ENCODE measurements around the gene IZUMO2. TPM values are rescaled to one million over a fixed set of nuclear protein-coding genes. Genes with fewer than 3 reads are reported as not detected.

IZUMO2 gene
- total and polyA plus RNA-seq, 9 of the 15 experiments (the other 6 are each of a cell fraction or from before 2014, with no cell fraction given), result not detected

DNA sequence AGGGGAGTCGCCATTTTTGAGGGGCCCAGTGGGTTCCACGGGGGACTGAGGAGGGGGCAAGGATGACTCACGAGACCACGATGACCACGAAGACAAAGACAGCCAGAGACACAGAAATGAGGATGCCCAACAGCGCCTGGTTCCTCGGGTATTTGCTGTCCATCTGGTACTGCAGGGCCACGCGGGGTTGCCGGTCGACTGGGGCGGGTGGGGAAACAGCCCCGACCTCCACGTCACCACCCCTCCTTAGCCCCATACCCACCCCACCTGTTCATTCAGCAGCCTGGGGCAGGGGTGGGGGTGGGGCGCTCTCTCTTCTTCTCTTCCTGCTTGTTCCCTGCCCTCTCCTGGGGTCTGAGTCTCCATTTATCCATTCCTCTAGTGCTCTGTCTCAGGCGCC is 8.6 kb downstream of the IZUMO2 start:
- BruUV-seq (replicated peaks), result no TSS peak

More for the DNA sequence above, 8.6 kb downstream of the IZUMO2 start:
- 3% methylated on average over 9 of the region's 16 CpGs for WGBS (ENCODE audit: insufficient coverage, low coverage, missing lambda C conversion rate)
- no peak overlapping the region for H3K4me3 ChIP-seq
- H2AFZ ChIP-seq (ENCODE audit: low read depth, low read length), result no peak overlapping the region
- intact Hi-C loops (cut with micrococcal nuclease) (no loop called here), in situ Hi-C loops (cut with MboI) (no loop called here)
- DNase-seq (ENCODE audit: extremely low read depth in 1 of 4, low spot score in 3 of 4) (no peak), FAIRE-seq (no peak), ATAC-seq (no peak)
- no peaks in the 10 kb centered on the region; a peak in 1 of 5 replicates for H3K4me1 ChIP-seq (replicated peaks in 1 of 2; ENCODE audit: control insufficient read depth in 2 of 2, insufficient read depth in 2 of 2, low read length in 2 of 2)
- no peak overlapping the region for H3K9ac ChIP-seq (ENCODE audit: insufficient read depth in 1 of 2, low read depth in 2 of 2, low read length in 2 of 2)
- no peak overlapping the region for H3K4me2 ChIP-seq (ENCODE audit: insufficient read depth, low read length)
- no peaks in the 10 kb centered on the region for H3K79me2 ChIP-seq (ENCODE audit: control insufficient read depth, insufficient read depth, low read length)
- H3K9me1 ChIP-seq (ENCODE audit: control insufficient read depth, insufficient read depth, low read length), result no peaks in the 10 kb centered on the region
- H4K20me1 ChIP-seq (replicated peaks; ENCODE audit: control insufficient read depth, insufficient read depth, low read length), result no peaks in the 10 kb centered on the region
- CTCF ChIA-PET (ENCODE audit: low intra/inter-chr PET ratio), result no interaction called here
- POLR2A ChIA-PET, result no interaction called here
- H3K36me3 ChIP-seq (ENCODE audit: control insufficient read depth, insufficient read depth, low read length), result no peaks in the 10 kb centered on the region
- peaks cover 2 to 14% of the 10 kb centered on the region in 2 experiments; a peak in 3 of 5 replicates for H3K27me3 ChIP-seq (ENCODE audit: control insufficient read depth in 2 of 2, insufficient read depth in 2 of 2, low read length in 2 of 2)
- no peak overlapping the region for H3K27ac ChIP-seq (ENCODE audit: extremely low read depth, low read depth, low read length)
- no peak for TF ChIP-seq FOXJ3 (CRISPR knock-in tag; IDR thresholded peaks at IDR 0.05)
- TF ChIP-seq, protein P1, sequence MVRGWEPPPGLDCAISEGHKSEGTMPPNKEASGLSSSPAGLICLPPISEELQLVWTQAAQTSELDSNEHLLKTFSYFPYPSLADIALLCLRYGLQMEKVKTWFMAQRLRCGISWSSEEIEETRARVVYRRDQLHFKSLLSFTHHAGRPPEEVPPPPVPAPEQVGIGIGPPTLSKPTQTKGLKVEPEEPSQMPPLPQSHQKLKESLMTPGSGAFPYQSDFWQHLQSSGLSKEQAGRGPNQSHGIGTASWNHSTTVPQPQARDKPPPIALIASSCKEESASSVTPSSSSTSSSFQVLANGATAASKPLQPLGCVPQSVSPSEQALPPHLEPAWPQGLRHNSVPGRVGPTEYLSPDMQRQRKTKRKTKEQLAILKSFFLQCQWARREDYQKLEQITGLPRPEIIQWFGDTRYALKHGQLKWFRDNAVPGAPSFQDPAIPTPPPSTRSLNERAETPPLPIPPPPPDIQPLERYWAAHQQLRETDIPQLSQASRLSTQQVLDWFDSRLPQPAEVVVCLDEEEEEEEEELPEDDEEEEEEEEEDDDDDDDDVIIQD (CRISPR knock-in tag; IDR thresholded peaks at IDR 0.05), result no peak
- TF ChIP-seq, protein P2, sequence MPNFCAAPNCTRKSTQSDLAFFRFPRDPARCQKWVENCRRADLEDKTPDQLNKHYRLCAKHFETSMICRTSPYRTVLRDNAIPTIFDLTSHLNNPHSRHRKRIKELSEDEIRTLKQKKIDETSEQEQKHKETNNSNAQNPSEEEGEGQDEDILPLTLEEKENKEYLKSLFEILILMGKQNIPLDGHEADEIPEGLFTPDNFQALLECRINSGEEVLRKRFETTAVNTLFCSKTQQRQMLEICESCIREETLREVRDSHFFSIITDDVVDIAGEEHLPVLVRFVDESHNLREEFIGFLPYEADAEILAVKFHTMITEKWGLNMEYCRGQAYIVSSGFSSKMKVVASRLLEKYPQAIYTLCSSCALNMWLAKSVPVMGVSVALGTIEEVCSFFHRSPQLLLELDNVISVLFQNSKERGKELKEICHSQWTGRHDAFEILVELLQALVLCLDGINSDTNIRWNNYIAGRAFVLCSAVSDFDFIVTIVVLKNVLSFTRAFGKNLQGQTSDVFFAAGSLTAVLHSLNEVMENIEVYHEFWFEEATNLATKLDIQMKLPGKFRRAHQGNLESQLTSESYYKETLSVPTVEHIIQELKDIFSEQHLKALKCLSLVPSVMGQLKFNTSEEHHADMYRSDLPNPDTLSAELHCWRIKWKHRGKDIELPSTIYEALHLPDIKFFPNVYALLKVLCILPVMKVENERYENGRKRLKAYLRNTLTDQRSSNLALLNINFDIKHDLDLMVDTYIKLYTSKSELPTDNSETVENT (CRISPR knock-in tag; IDR thresholded peaks at IDR 0.05), result no peak
- no peaks in the 10 kb centered on the region for H3K9me3 ChIP-seq (replicated peaks; ENCODE audit: control insufficient read depth, insufficient read depth, low read depth, low read length)
